GM12873 (cell line): ENCODE results near the gene TTYH2.

Source experiments
- CTCF ChIP-seq: IDR thresholded peaks from 2 replicates; pipeline ENCODE4 v1.5.1; 2012; ENCODE audit warnings: low read depth, mild to moderate bottlenecking, moderate library complexity, low read length, control low read depth; ENCODE audit not compliant: insufficient read depth; ENCODE audit errors: missing control alignments

The TTYH2 gene

GRCh38 chr17:74224959-74225725, 11.8 kb downstream of the TTYH2 start:
- TF ChIP-seq CTCF, result no peak

DNA sequence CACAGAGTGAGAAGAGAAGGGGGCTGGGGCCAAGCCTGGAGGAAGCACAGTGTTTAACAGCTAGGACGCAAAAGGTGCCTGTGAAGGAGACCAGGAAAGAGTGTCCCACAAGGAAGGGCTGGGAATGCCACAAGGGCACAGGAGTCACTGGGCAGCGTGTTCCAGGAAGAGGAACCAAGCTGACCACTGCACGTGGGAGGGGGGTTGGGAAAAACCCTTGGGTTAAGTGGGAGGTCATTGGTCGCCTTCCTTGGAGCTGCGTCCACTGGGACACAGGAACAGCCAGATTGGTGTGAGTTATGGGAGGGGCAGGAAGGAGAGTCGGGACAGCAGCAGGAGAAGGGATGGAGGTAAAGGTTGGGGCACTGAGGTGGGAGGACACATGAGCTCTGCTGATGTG, 12.9 kb downstream of the TTYH2 start:
- no peak for TF ChIP-seq CTCF

DNA sequence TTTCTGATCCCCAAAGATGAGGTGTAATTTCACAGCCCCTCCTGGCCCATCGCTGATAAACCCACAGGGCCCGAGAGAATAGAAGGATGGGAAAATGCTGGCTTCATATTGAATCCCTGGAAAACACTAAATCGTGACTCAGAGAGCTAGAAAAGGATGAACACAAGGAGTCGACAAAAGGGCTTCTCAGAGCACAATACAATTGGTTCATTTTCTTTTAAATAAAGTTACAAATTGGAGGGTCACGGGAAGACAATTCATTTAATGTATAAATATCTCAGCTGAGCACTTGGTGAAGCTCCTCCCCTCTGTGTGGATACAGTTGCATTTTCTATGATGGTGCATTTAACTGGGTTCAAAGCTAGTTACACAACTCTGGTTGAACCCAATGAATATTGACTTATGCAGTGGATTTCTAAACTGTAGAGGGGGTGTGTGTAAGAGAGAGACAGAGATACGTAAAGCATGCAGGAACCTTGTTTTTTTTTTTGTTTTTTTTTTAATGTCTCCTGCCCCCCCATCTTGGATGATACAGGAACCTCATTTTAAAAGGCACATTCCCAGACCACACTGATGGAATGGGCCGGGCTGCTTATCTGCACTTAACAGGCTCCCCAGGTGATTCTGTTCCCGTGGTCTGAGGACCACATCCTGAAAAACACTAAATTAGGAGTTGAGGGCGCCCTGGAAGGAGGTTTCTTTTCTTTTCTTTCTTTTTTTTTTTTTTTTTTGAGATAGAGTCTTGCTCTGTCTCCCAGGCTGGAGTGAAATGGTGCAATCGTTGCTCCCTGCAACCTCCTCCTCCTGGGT, 14.1 kb downstream of the TTYH2 start:
- TF ChIP-seq CTCF, result no peak

GRCh38 chr17:74228306-74228978, 15.1 kb downstream of the TTYH2 start:
- TF ChIP-seq CTCF, result no peak

- no peak for TF ChIP-seq CTCF
These were observed 17.5 kb downstream of the TTYH2 start for GRCh38 chr17:74230896-74231295.

GRCh38 chr17:74231928-74232907, 18.8 kb downstream of the TTYH2 start:
- no peak for TF ChIP-seq CTCF
